Colonic mucosa (tissue), 4 donors: ENCODE data around the gene MRNIP. TPM values are rescaled to one million over a fixed set of nuclear protein-coding genes. Genes with fewer than 3 reads are reported as not detected.

ENCODE experiments used
- DNase-seq: peaks from one replicate; pipeline ENCODE4 v3.0.0-alpha.2; 2020
- H3K27ac ChIP-seq: fragments of 200-600 bp; one replicate; pipeline ENCODE4 v1.8.0; 2021
- H3K27me3 ChIP-seq: fragments of 200-600 bp; one replicate; pipeline ENCODE4 v1.8.0; 2021
- H3K36me3 ChIP-seq: fragments of 200-600 bp; one replicate; pipeline ENCODE4 v1.8.0; 2021
- H3K4me1 ChIP-seq: fragments of 200-600 bp; one replicate; pipeline ENCODE4 v1.8.0; 2021; ENCODE audit warnings: mild to moderate bottlenecking
- H3K4me3 ChIP-seq: fragments of 200-600 bp; one replicate; pipeline ENCODE4 v1.8.0; 2021
- H3K9ac ChIP-seq, 2 donors: one replicate each; pipeline ENCODE4 v1.7.0; 2013; ENCODE audit warnings: control low read depth in 2 of 2, low read depth in 2 of 2, low read length in 2 of 2
- H3K9me3 ChIP-seq: fragments of 200-600 bp; one replicate; pipeline ENCODE4 v1.8.0; 2021
- intact Hi-C: fragments of 100-400 bp; cut with DNase I; formaldehyde crosslinking; loops from one replicate; pipeline ENCODE4 v1.14.1; 2022
- total RNA-seq, 2 donors: library from RNA; stranded (reverse); fragmentation: NEBNext Ultra II Directional in 1 of 2; extraction: Animal tissue kit (Norgen Biotek cat#: 25700) in 1 of 2; gene quantifications; one replicate each; pipeline ENCODE4 v1.2.1, GENCODE V29; 2021
- TF ChIP-seq, protein P1 (sequence below): fragments of 200-600 bp; IDR thresholded peaks from one replicate; pipeline ENCODE4 v1.8.0; 2022; ENCODE audit warnings: antibody characterized with exemption, mild to moderate bottlenecking
- donor health status: healthy.
- donor health status: DM: no; HTN: no; CAD: no.
- donor health status: DM: no; HTN: no; CAD: no.

The MRNIP gene
- total RNA-seq, 2 donors from 2014 or later, result 8.6 to 17.5 TPM

DNA sequence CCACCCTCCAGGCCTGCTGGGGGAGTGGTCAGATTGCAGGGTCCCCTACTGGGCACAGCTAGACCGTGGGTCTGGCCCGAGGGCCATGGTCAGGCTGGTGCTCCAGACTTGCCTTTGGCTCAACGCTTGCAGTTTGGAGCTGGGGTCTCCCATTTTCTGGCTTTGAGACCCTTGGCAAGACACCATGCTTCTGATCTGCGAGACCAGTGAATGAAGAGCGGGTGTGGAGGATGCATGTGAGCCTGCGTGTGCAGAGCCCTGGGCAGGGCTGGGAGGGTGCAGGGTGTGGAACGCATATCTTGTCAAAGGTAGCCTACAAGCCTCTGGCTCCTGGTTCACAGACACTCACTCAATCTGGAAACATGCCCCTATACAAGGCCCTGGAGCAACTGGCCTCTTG is 6.1 kb upstream of the MRNIP start:
- Histone ChIP-seq H3K9me3 (no peaks in the 10 kb centered on the region), H3K4me3 (no peak overlapping the region), H3K4me1 (no peaks in the 10 kb centered on the region), H3K36me3 (peaks cover 11% of the 10 kb centered on the region), H3K27ac (no peak overlapping the region), H3K27me3 (no peaks in the 10 kb centered on the region), H3K9ac (no peak overlapping the region)
- TF ChIP-seq, protein P1, sequence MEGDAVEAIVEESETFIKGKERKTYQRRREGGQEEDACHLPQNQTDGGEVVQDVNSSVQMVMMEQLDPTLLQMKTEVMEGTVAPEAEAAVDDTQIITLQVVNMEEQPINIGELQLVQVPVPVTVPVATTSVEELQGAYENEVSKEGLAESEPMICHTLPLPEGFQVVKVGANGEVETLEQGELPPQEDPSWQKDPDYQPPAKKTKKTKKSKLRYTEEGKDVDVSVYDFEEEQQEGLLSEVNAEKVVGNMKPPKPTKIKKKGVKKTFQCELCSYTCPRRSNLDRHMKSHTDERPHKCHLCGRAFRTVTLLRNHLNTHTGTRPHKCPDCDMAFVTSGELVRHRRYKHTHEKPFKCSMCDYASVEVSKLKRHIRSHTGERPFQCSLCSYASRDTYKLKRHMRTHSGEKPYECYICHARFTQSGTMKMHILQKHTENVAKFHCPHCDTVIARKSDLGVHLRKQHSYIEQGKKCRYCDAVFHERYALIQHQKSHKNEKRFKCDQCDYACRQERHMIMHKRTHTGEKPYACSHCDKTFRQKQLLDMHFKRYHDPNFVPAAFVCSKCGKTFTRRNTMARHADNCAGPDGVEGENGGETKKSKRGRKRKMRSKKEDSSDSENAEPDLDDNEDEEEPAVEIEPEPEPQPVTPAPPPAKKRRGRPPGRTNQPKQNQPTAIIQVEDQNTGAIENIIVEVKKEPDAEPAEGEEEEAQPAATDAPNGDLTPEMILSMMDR, result no peak
- DNase-seq, result no peak
- intact Hi-C loops, result no loop called here

DNA sequence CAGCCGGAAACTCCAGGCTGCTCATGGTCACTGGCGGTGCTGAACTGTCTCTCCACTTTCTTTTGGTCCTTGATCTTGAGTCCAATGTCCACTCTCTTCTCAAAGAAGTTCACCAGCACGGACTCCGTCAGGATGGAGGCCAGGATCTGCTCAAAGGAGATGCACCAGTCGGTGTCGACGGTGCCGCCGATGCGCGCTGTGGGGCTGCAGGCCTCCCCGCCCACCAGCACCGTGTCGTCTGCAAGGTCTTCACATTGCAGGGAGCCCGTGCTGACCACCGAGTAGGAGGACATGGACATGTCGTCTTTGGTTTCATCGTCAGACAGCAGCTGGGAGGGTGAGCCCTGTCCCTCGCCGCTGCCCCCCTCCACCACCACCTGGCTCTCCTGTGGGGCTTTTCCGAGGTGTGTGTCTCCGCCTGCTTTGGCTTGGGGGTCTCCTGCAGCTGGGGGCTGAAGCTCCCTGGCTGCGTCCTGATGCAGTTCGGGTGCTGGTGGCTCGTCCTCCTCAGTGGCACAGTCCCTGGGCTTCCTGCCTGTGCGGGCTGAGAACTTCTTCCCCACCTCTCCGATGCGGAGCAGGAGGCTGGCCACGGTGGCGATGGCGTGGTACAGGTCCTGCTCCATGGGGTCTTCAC is 5.0 kb upstream of the MRNIP start:
- H3K27ac ChIP-seq, result no peak overlapping the region
- H3K27me3 ChIP-seq, result no peaks in the 10 kb centered on the region
- no peaks in the 10 kb centered on the region for H3K4me1 ChIP-seq
- no peak overlapping the region for H3K9ac ChIP-seq
- H3K4me3 ChIP-seq, result no peak overlapping the region
- TF ChIP-seq, protein P1, result no peak
- H3K9me3 ChIP-seq, result no peaks in the 10 kb centered on the region
- no peak for DNase-seq
- intact Hi-C loops, result no loop called here
- peaks cover 11% of the 10 kb centered on the region for H3K36me3 ChIP-seq

DNA sequence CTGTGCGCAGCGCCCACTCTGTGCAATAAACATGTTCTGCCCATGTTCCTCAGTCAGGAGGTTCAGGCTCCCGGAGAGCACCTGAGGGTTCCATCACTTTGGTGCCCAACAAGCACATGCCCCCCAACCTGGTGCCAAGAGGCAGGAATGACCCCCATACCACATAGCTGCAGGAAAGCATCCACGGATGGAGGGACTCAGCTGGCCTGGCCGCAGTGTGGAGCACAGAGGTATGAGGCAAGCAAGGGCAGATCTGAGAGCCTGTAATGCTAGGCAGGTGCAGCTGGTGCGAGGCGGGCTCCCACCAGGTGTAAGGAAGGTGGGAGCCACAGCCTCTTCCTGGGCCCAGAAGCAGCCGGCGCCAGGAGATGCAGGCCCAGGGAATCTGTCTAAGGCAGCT is 4.3 kb upstream of the MRNIP start:
- intact Hi-C loops, result no loop called here
- no peak overlapping the region for H3K9ac ChIP-seq
- H3K4me3 ChIP-seq, result no peak overlapping the region
- no peak overlapping the region for H3K27ac ChIP-seq
- peaks cover 11% of the 10 kb centered on the region for H3K36me3 ChIP-seq
- DNase-seq, result no peak
- TF ChIP-seq, protein P1, result no peak
- no peaks in the 10 kb centered on the region for H3K9me3 ChIP-seq
- no peaks in the 10 kb centered on the region for H3K27me3 ChIP-seq
- H3K4me1 ChIP-seq, result no peaks in the 10 kb centered on the region

DNA sequence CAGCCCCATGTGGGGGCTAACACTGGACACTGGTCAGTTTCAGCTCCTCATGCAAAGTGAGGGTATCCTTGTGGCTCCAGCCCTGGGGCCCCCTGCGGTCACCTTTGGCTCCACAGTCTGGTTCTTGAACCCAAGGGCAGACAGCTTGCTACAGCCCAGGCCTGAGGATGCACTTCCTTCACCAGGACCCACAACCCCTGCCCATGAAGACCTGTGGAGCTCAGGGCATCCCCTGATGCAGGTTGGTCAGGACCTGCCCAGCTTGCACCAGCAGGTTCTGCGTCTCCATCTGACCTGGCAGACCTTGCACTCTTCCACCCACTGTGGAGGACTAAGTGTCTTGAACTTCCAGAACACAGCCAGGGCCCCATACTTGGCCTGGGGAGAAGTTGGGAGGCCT is 3.7 kb upstream of the MRNIP start:
- no peak overlapping the region for H3K4me3 ChIP-seq
- no peaks in the 10 kb centered on the region for H3K4me1 ChIP-seq
- no peaks in the 10 kb centered on the region for H3K27me3 ChIP-seq
- H3K36me3 ChIP-seq, result peaks cover 11% of the 10 kb centered on the region
- H3K9ac ChIP-seq, result no peak overlapping the region
- intact Hi-C loops, result no loop called here
- H3K27ac ChIP-seq, result no peak overlapping the region
- no peaks in the 10 kb centered on the region for H3K9me3 ChIP-seq
- DNase-seq, result no peak
- TF ChIP-seq, protein P1, result no peak

DNA sequence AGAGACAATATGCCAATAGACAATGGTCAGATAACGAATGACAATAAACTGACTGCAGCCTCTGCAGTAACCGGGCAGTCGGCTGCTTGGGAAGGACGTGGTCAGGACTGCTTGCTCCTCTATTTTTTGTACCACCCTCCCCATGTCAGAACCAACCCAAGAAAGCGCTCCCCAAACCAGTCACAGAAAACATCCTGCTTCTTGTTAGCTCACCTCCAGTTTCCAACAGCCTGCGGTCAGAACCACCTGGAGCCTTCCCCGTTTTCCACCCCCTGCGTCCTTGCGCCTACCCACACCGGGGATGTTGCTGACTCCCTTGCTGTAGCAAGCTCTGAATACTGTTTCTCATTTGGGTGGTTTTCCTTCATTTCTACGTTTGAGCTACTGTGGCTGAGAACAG is 1.7 kb upstream of the MRNIP start:
- TF ChIP-seq, protein P1, result no peak
- peaks cover 11% of the 10 kb centered on the region for H3K36me3 ChIP-seq
- DNase-seq, result no peak
- no peaks in the 10 kb centered on the region for H3K4me1 ChIP-seq
- no peak overlapping the region for H3K27ac ChIP-seq
- intact Hi-C loops, result no loop called here
- H3K9me3 ChIP-seq, result no peaks in the 10 kb centered on the region
- H3K27me3 ChIP-seq, result no peaks in the 10 kb centered on the region
- no peak overlapping the region for H3K4me3 ChIP-seq
- H3K9ac ChIP-seq, result no peak overlapping the region
